ENCODE results near the gene REV3L.

DNA sequence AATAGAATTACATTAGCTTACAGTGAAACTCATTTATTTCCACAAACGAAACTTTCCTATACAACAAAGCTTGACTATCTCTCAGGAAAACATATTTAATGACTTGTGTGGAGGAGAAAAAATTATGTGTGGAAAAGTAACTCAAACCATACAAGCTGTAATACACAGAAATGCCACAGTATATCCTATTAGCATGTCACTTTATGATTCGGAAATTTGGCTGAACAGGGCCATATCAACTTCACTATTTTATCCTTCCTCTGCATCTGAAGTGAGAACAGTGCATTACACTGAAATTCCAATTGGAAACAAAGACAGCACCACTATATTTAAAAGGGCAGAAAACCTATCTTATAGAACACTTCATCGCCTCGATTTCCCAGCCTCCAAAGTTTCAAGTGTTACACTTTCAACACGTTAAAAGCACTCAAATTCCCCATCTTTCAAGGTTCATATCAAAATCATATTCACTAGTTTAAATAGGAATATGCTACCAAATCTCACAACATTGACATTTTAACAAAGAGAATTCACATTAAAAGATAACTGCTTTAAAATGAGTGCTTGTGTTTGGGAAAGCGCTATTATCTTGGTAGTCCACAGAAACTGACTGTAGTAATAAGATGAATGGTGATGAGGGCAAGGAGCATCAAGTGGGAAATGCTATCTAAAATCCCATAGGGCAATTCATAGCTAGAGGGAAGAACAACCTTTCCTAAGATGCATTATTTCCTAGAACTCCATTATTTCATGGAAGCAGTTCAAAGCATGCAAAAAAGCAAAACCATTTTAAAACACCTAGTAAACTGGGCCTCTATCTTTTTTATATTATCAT, 1.8 kb downstream of the REV3L start:
- TF ChIP-seq NBN (conservative IDR thresholded peaks at IDR 0.05) (no peak), MAFK (conservative IDR thresholded peaks at IDR 0.05 in 1 of 2, IDR thresholded peaks at IDR 0.05 in 1 of 2; ENCODE audit: low read length in 2 of 2) (no peak), ZNF589 (CRISPR knock-in tag; conservative IDR thresholded peaks at IDR 0.05) (no peak), ASH2L (IDR thresholded peaks at IDR 0.05; ENCODE audit: insufficient read length, low read depth, low read length) (no peak), ARID2 (CRISPR knock-in tag; IDR thresholded peaks at IDR 0.05; ENCODE audit: borderline replicate concordance) (no peak), ETV6 (CRISPR knock-in tag; conservative IDR thresholded peaks at IDR 0.05) (no peak), ZNF24 (IDR thresholded peaks at IDR 0.05) (no peak), ZFP1 (CRISPR knock-in tag; IDR thresholded peaks at IDR 0.05) (0 out of 2 replicates have a peak, but pooled peaks have one; percentile 5)
- TF ChIP-seq, protein P1, sequence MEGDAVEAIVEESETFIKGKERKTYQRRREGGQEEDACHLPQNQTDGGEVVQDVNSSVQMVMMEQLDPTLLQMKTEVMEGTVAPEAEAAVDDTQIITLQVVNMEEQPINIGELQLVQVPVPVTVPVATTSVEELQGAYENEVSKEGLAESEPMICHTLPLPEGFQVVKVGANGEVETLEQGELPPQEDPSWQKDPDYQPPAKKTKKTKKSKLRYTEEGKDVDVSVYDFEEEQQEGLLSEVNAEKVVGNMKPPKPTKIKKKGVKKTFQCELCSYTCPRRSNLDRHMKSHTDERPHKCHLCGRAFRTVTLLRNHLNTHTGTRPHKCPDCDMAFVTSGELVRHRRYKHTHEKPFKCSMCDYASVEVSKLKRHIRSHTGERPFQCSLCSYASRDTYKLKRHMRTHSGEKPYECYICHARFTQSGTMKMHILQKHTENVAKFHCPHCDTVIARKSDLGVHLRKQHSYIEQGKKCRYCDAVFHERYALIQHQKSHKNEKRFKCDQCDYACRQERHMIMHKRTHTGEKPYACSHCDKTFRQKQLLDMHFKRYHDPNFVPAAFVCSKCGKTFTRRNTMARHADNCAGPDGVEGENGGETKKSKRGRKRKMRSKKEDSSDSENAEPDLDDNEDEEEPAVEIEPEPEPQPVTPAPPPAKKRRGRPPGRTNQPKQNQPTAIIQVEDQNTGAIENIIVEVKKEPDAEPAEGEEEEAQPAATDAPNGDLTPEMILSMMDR (CRISPR knock-in tag; IDR thresholded peaks at IDR 0.05), result no peak

Data from HepG2 (cell line).